ENCODE results near the gene ADK.
"Not testable (repeated sequence)": the region's sequence is repeated elsewhere in the genome, so short reads cannot be mapped to it uniquely, and the experiment has no call there.

The ADK gene

GRCh38 chr10:74150990-74151878 lies at the start of gene ADK:
Gene ADK, plus strand, starts transcription at chr10:74151221. Its CDS starts 58 bp downstream, at chr10:74151279.
- peak; percentile 100 for DNase-seq (ENCODE audit: low read depth, low spot score)

- no peak for DNase-seq (ENCODE audit: low read depth, low spot score)
Measured at GRCh38 chr10:74103560-74104258, 47.3 kb upstream of the ADK start.

- no peak for DNase-seq (ENCODE audit: low read depth, low spot score)
Measured at GRCh38 chr10:74104480-74104879, 46.5 kb upstream of the ADK start.

DNA sequence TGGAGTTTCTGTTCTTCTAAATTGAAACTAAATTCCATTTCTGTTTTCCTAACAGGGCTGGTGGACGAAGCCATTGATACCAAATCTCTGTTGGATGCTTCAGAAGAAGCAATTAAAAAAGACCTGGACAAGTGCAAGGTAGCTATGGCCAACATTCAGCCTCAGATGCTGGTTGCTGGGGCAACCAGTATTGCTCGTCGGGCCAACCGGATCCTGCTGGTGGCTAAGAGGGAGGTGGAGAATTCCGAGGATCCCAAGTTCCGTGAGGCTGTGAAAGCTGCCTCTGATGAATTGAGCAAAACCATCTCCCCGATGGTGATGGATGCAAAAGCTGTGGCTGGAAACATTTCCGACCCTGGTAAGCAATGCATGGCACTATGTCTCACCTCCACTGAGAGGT lies 46.0 kb upstream of the ADK start:
- DNase-seq (ENCODE audit: low read depth, low spot score), result no peak

DNA sequence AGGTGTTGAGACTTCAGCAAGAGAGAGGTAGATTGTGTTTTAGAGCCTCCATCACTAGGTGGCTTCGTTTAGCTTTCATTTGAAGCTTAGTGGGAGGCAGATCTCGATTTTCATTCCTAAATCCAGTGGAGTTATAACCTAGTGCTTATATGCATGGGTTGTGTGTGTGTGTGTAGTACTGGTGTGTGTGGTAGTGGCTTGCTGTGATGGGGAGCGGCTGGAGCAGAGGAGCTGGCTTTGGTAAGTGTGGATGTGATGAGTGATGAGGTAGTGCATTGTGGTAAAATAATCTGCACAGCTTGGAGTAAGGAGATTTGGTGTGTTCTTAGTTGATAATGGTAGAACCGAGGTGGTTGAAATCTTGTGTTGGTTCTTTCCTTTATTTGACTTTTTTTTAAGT lies 43.6 kb upstream of the ADK start:
- no peak for DNase-seq (ENCODE audit: low read depth, low spot score)

- no peak for DNase-seq (ENCODE audit: low read depth, low spot score)
Measured at GRCh38 chr10:74109452-74109851, 41.6 kb upstream of the ADK start.

- DNase-seq (ENCODE audit: low read depth, low spot score), result no peak
Measured at GRCh38 chr10:74110120-74110519, 40.9 kb upstream of the ADK start.

- DNase-seq (ENCODE audit: low read depth, low spot score), result no peak
Measured at GRCh38 chr10:74111799-74112198, 39.2 kb upstream of the ADK start.

GRCh38 chr10:74113546-74113945 lies 37.5 kb upstream of the ADK start:
- no peak for DNase-seq (ENCODE audit: low read depth, low spot score)

- DNase-seq (ENCODE audit: low read depth, low spot score), result no peak
Measured at GRCh38 chr10:74114041-74114448, 37.0 kb upstream of the ADK start.

GRCh38 chr10:74117738-74118137 lies 33.3 kb upstream of the ADK start:
- no peak for DNase-seq (ENCODE audit: low read depth, low spot score)

GRCh38 chr10:74118804-74119203 lies 32.2 kb upstream of the ADK start:
- no peak for DNase-seq (ENCODE audit: low read depth, low spot score)

DNA sequence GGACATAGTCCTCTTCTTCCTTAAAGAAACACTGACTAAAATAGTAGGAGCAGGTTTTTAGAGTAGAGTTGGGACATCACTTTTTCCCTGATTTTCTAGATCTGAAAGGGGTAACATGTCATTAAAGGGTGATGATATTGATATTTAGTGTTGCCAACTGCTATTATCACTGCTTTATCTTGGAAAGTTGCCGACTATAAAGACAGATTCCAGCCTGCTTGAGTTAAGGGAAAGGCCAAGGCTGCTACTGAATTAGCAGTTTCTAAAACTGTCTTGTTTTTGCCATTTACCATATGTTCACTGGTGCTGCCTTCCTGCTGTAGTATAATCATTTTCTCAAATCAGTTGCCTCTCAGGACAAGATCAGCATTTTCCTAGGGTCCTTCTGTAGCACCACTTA lies 30.1 kb upstream of the ADK start:
- no peak for DNase-seq (ENCODE audit: low read depth, low spot score)

- DNase-seq (ENCODE audit: low read depth, low spot score), result no peak
Measured at GRCh38 chr10:74121368-74121767, 29.7 kb upstream of the ADK start.

DNA sequence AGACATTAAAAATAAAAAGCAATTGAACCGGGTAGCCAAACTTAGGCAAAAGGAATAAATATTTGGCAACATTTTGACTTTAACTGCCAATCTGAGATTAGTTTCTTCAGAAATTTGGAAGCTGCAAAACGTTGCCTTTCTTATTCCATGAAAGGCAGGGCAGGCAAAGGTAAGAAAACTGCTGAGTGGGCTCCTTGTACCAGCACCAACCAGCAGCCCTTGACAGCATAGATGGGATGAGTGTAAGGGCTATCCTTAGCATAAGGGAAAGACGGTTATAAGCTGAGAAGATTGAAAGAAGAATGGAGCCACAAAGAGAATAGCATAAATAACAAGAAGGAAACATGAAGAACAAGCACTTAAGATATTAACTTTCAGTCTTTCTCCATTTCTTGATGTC lies 29.0 kb upstream of the ADK start:
- DNase-seq (ENCODE audit: low read depth, low spot score), result no peak

DNA sequence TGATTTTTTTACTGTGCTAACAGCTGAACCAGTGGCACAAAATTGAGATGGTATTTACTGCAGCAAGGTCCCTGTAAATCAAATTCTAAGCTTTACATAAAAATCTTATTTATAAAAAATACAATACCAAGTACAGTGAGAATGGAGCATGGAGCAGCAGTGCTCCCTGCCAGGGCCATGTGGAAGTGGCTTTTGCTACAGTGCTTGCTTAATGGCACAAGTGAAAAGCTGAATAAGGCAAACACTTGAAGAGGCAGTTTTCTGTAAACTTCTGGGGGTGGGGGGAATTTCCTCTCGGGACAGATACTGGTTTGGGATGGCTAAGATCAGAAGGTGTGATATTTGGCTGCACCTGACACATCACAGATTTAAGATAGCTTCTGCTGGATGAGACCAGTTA lies 27.9 kb upstream of the ADK start:
- DNase-seq (ENCODE audit: low read depth, low spot score), result no peak

- DNase-seq (ENCODE audit: low read depth, low spot score), result no peak
Measured at GRCh38 chr10:74133923-74134820, 16.8 kb upstream of the ADK start.

GRCh38 chr10:74135452-74135851 lies 15.6 kb upstream of the ADK start:
- no peak for DNase-seq (ENCODE audit: low read depth, low spot score)

- no peak for DNase-seq (ENCODE audit: low read depth, low spot score)
Measured at GRCh38 chr10:74137992-74138391, 13.0 kb upstream of the ADK start.

- not testable (repeated sequence) for DNase-seq (ENCODE audit: low read depth, low spot score)
Measured at GRCh38 chr10:74138596-74138995, 12.4 kb upstream of the ADK start.

DNA sequence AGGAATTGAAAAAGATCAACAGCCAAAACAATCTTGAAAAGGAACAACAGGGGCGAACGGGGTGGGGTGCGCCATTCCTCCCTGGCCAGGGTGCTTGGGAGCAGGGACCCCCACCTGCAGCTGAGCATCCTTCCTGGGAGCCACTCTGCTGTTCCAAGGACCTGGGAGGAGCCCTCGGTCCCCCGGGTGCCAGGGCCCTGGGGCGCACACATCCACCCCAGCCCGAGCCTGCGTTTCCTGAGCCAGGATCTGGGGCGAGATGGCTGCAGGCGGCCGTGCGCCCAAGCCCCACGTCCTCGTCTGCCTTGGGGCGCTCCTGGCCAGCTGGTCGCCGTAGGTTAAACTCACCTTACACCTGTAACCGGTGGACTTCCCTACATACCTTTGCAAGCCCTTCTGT lies 11.0 kb upstream of the ADK start:
- DNase-seq (ENCODE audit: low read depth, low spot score), result no peak

DNA sequence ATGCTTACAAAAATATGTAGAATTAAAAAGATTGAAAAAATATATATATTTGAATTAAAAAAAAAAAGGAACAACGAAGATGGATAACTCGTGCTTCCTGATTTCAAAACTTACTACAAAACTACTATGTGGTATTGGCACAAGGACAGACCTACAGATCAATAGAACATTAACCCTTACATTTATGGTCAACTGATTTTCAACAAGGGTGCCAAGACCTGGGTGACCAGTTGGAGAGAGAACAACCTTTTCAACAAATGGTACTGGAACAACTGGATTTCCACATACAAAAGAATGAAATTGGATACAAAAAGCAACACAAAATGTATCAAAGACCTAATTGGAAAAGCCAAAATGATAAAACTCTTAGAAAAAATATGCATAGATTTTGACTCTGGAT lies 10.5 kb upstream of the ADK start:
- no peak for DNase-seq (ENCODE audit: low read depth, low spot score)

Data from activated naive CD8-positive, alpha-beta T cell treated with anti-CD3 and anti-CD28 coated beads, Interleukin-2, amount 50 U/mL, for 16 hours (primary cell).